Measurements from ENCODE around the gene PPP1R14B. TPM values are rescaled to one million over a fixed set of nuclear protein-coding genes. Genes with fewer than 3 reads are reported as not detected.

The PPP1R14B gene
- total and polyA plus RNA-seq, 7 donors, result 129 to 522 (median 236) TPM

DNA sequence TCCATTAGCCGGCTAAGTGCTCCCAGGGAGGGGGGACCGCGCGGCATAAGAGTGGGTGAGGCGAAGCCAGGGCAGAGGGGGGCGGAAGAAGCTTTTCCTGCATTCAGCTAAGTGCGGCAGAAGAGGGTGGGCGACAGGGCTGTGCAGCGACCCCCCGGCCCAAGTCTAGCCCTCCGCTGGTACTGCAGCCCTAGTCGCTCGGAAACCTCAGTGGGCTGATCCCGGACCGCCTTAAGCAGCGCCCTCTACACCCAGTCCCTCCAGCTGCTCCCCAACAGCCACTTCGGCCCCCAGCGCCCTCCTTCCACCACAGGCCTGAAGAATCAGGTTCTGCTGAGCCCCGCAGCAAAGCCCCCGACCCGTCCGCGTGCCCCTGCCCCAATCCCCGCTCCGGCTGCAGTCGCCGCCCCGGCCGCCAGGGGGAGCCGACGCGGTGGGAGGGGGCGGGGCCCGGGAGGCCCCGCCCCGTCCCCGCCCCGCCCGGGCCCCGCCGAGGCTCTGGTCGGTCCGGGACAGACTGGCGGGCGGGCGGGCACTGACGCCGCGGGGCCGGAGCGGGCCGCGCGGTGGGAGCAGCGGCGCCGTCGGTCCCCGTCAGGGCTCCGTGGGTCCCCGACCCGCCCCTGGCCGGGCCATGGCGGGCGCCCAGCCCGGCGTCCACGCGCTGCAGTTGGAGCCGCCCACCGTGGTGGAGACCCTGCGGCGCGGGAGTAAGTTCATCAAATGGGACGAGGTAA, 4.4 kb upstream of the PPP1R14B start, which contains the start of gene PLCB3:
Gene PLCB3 (plus strand): TSS at position 515 of the 737 bp plus-strand sequence. CDS start 120 bp downstream, at position 635.
- TF ChIP-seq, protein P1, sequence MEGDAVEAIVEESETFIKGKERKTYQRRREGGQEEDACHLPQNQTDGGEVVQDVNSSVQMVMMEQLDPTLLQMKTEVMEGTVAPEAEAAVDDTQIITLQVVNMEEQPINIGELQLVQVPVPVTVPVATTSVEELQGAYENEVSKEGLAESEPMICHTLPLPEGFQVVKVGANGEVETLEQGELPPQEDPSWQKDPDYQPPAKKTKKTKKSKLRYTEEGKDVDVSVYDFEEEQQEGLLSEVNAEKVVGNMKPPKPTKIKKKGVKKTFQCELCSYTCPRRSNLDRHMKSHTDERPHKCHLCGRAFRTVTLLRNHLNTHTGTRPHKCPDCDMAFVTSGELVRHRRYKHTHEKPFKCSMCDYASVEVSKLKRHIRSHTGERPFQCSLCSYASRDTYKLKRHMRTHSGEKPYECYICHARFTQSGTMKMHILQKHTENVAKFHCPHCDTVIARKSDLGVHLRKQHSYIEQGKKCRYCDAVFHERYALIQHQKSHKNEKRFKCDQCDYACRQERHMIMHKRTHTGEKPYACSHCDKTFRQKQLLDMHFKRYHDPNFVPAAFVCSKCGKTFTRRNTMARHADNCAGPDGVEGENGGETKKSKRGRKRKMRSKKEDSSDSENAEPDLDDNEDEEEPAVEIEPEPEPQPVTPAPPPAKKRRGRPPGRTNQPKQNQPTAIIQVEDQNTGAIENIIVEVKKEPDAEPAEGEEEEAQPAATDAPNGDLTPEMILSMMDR (IDR thresholded peaks at IDR 0.05), result peak; percentile 83
- DNase-seq (peak; percentile 55 to 82), ATAC-seq (peak; percentile 58 to 67 (median 64))
- peaks cover 36% of the 10 kb centered on the region for H3K4me1 ChIP-seq
- H3K36me3 ChIP-seq (ENCODE audit: insufficient read depth in 1 of 2, low read depth in 1 of 2), result peaks cover 0 to 18% of the 10 kb centered on the region in 2 donors
- H3K27ac ChIP-seq, result peak within 1 kb of the TSS; percentile 75
- H3K27me3 ChIP-seq (ENCODE audit: insufficient read depth in 3 of 3, low read length in 2 of 3), result no peaks in the 10 kb centered on the region
- WGBS, 3 donors, result 0 to 1% (median 0%) methylated on average over 27 to 75 of the region's 75 CpGs
- intact Hi-C loops (cut with DNase I), result loop anchor here (2.0 to 5.0 kb wide), 2 partner anchors 18 to 51 kb away; partner anchors contain the start of gene CATSPERZ (in 1 of the 2)
- H3K4me3 ChIP-seq, result peak within 1 kb of the TSS; percentile 89
- H3K9me3 ChIP-seq, result no peaks in the 10 kb centered on the region

- peaks cover 36% of the 10 kb centered on the region for H3K4me1 ChIP-seq
- 23 to 32% (median 24%) methylated on average over 12 to 13 of the region's 13 CpGs for WGBS, 3 donors
- H3K4me3 ChIP-seq, result peak overlapping the region; percentile 89
- no peak overlapping the region for H3K27ac ChIP-seq
- DNase-seq (no peak), ATAC-seq (peak in 1 of 4 donors; percentile 1)
- peaks cover 0 to 11% of the 10 kb centered on the region in 2 donors for H3K36me3 ChIP-seq (ENCODE audit: insufficient read depth in 1 of 2, low read depth in 1 of 2)
- intact Hi-C loops (cut with DNase I), result loop anchor here (2.0 to 5.0 kb wide), 2 partner anchors 18 to 52 kb away; partner anchors contain the start of gene CATSPERZ (in 1 of the 2)
- no peaks in the 10 kb centered on the region for H3K27me3 ChIP-seq (ENCODE audit: insufficient read depth in 3 of 3, low read length in 2 of 3)
- TF ChIP-seq, protein P1 (IDR thresholded peaks at IDR 0.05), result no peak
- no peaks in the 10 kb centered on the region for H3K9me3 ChIP-seq
These were observed 3.8 kb upstream of the PPP1R14B start for GRCh38 chr11:64250415-64251015.

- DNase-seq (no peak), ATAC-seq (no peak)
- Histone ChIP-seq H3K27me3 (ENCODE audit: insufficient read depth in 3 of 3, low read length in 2 of 3) (no peaks in the 10 kb centered on the region), H3K36me3 (ENCODE audit: insufficient read depth in 1 of 2, low read depth in 1 of 2) (peaks cover 0 to 7% of the 10 kb centered on the region in 2 donors), H3K4me3 (peak overlapping the region; percentile 89), H3K9me3 (no peaks in the 10 kb centered on the region), H3K27ac (no peak overlapping the region), H3K4me1 (peaks cover 36% of the 10 kb centered on the region)
- 90 to 96% (median 91%) methylated on average over 8 of the region's 8 CpGs for WGBS, 3 donors
- intact Hi-C loops (cut with DNase I), result loop anchor here (2.0 to 5.0 kb wide), 2 partner anchors 19 to 53 kb away; partner anchors contain the start of gene CATSPERZ (in 1 of the 2)
- TF ChIP-seq, protein P1 (IDR thresholded peaks at IDR 0.05), result no peak
These were observed 3.0 kb upstream of the PPP1R14B start for GRCh38 chr11:64249563-64250414.

DNA sequence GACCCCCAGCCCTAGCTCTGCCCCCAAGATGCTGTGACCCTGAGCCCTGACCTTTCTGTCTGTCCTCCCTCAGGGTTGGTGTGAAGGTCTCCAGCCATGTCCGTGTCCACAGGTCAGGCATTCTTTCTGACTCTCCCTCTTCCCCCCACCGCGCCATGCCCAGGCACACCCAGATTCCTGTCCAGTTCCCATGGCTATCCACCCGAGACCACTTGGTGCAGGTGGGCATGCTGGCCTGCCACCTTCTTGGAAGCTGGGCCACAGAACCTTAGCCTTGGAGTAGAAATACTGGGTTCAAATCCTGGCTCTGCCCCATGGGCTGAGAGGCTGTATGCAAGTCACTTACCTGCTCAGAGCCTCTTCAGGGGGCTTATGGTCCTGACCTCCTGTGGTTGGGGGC, 2.3 kb upstream of the PPP1R14B start:
- intact Hi-C loops (cut with DNase I), result no loop called here
- Histone ChIP-seq H3K27ac (no peak overlapping the region), H3K36me3 (ENCODE audit: insufficient read depth in 1 of 2, low read depth in 1 of 2) (peaks cover 0 to 10% of the 10 kb centered on the region in 2 donors), H3K9me3 (no peaks in the 10 kb centered on the region), H3K27me3 (ENCODE audit: insufficient read depth in 3 of 3, low read length in 2 of 3) (no peaks in the 10 kb centered on the region), H3K4me1 (peaks cover 39% of the 10 kb centered on the region), H3K4me3 (no peak overlapping the region)
- DNase-seq (no peak), ATAC-seq (no peak)
- TF ChIP-seq, protein P1 (IDR thresholded peaks at IDR 0.05), result no peak
- 91 to 99% (median 92%) methylated on average over 4 of the region's 4 CpGs for WGBS, 3 donors

Data from psoas muscle (tissue), 8 donors.